ENCODE results near the gene HMGB4. TPM values are rescaled to one million over a fixed set of nuclear protein-coding genes. Genes with fewer than 3 reads are reported as not detected.

The HMGB4 gene, protein sequence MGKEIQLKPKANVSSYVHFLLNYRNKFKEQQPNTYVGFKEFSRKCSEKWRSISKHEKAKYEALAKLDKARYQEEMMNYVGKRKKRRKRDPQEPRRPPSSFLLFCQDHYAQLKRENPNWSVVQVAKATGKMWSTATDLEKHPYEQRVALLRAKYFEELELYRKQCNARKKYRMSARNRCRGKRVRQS
- not detected for total RNA-seq

DNA sequence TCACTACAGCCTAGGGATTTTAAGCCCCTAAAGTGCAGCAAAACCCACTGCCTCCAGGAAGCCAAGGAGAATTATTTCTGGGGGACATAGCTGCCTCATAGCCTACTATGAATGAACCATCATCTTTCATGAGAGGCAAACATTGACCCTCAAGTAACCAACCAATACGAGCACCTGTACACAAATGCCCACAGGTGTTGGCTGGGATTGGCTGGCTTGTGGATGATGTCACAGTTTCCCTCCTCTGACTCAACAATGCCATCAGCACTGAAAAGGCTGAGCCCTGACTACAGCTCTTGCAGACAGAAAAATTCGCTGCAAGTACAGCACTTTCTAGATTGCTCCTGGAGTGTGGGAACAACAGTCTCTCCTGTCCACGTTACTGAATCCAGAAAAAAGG is at the start of gene HMGB4:
Gene HMGB4 (plus strand): TSS at position 301 of the 400 bp plus-strand sequence. CDS start 113 bp downstream, outside the sequence.

